Measurements from ENCODE around the gene COG5.

Gene COG5

GRCh38 chr7:107219563-107220244 is 344.0 kb downstream of the COG5 start:
- no peak for TF ChIP-seq CTCF (IDR thresholded peaks at IDR 0.05; ENCODE audit: insufficient read depth, low read length)
- Histone ChIP-seq H3K27me3 (ENCODE audit: insufficient read depth, poor library complexity, severe bottlenecking) (no peaks in the 10 kb centered on the region), H3K4me3 (replicated peaks; ENCODE audit: insufficient read depth, low read length) (no peak overlapping the region), H3K27ac (replicated peaks) (no peak overlapping the region)
- no peak for DNase-seq (ENCODE audit: low read depth in 1 of 2, low spot score in 1 of 2)

DNA sequence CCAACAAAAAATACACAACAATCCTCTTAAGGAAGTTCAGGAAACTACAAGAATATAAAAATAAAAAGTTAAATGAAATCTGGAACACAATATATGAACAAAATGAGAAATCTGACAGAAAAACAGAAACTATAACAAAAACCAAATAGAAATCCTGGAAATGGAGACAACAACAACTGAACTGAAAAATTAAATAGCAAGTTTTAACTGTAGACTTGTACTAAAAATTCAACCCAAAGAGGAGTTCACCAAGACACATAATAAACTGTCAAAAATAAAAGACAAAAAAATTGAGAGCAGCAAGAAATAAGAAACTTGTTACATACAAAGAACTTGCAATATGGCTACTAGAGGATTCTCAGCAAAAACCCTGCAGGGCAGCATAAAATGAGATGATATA is 349.8 kb downstream of the COG5 start:
- Histone ChIP-seq H3K27ac (replicated peaks) (no peak overlapping the region), H3K27me3 (ENCODE audit: insufficient read depth, poor library complexity, severe bottlenecking) (no peaks in the 10 kb centered on the region), H3K4me3 (replicated peaks; ENCODE audit: insufficient read depth, low read length) (no peak overlapping the region)
- TF ChIP-seq SPI1 (IDR thresholded peaks at IDR 0.05; ENCODE audit: borderline replicate concordance, low read depth) (no peak), POLR2AphosphoS5 (IDR thresholded peaks at IDR 0.05; ENCODE audit: low read depth) (no peak)
- no peak for DNase-seq (ENCODE audit: low read depth in 1 of 2, low spot score in 1 of 2)

- TF ChIP-seq CTCF (IDR thresholded peaks at IDR 0.05; ENCODE audit: insufficient read depth, low read length), result no peak
- no peak for TF ChIP-seq GABPA (IDR thresholded peaks at IDR 0.05; ENCODE audit: low read depth)
- no peak for TF ChIP-seq REST (IDR thresholded peaks at IDR 0.05; ENCODE audit: insufficient replicate concordance, low read depth)
- no peak for TF ChIP-seq SPI1 (IDR thresholded peaks at IDR 0.05; ENCODE audit: borderline replicate concordance, low read depth)
- no peak for TF ChIP-seq POLR2AphosphoS5 (IDR thresholded peaks at IDR 0.05; ENCODE audit: low read depth)
- H3K27me3 ChIP-seq (ENCODE audit: insufficient read depth, poor library complexity, severe bottlenecking), result no peaks in the 10 kb centered on the region
- no peak for DNase-seq (ENCODE audit: low read depth in 1 of 2, low spot score in 1 of 2)
- H3K27ac ChIP-seq (replicated peaks), result no peak overlapping the region
- H3K4me3 ChIP-seq (replicated peaks; ENCODE audit: insufficient read depth, low read length), result no peak overlapping the region
These were observed 350.4 kb downstream of the COG5 start for GRCh38 chr7:107213193-107213788.

DNA sequence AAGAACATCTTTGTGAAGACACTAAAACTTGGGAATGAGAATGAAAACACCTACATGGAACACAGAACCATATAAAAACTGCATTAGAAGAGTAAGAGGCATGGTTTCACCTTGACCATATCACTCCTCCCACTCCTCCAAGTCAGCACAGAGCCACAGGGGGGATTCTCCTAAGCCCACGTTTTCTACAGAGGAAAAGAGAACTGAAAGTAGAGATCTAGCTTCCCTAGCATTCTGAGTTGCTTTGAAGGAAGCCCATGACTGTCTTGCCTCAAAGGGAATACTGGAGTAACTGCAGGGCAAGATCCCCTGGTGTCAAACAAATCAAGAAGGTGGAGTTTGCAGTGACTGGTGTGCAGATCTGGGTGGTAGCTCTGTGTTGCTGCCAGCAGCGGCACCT is 351.0 kb downstream of the COG5 start:
- DNase-seq (ENCODE audit: low read depth in 1 of 2, low spot score in 1 of 2), result no peak
- Histone ChIP-seq H3K27me3 (ENCODE audit: insufficient read depth, poor library complexity, severe bottlenecking) (no peaks in the 10 kb centered on the region), H3K4me3 (replicated peaks; ENCODE audit: insufficient read depth, low read length) (no peak overlapping the region), H3K27ac (replicated peaks) (no peak overlapping the region)
- TF ChIP-seq REST (IDR thresholded peaks at IDR 0.05; ENCODE audit: insufficient replicate concordance, low read depth), result no peak
- TF ChIP-seq POLR2AphosphoS5 (IDR thresholded peaks at IDR 0.05; ENCODE audit: low read depth), result no peak
- no peak for TF ChIP-seq SPI1 (IDR thresholded peaks at IDR 0.05; ENCODE audit: borderline replicate concordance, low read depth)
- TF ChIP-seq CTCF (IDR thresholded peaks at IDR 0.05; ENCODE audit: insufficient read depth, low read length), result no peak
- no peak for TF ChIP-seq GABPA (IDR thresholded peaks at IDR 0.05; ENCODE audit: low read depth)
